GM12878 (cell line): Measurements from ENCODE around the gene PLSCR3. TPM values are rescaled to one million over a fixed set of nuclear protein-coding genes. Genes with fewer than 3 reads are reported as not detected.

ENCODE experiments used
- ATAC-seq: fragments of 200-7000 bp; cut with Tn5 transposase; 3 replicates; pipeline ENCODE4 v1.9.1; 2020; ENCODE audit warnings: mild to moderate bottlenecking, moderate library complexity
- BruUV-seq: library from RNA; stranded (reverse); fragments of 400-500 nt; replicated peaks from 2 replicates; lab custom pipeline; 2021; lab: Mats Ljungman, UMichigan
- CTCF ChIA-PET: fragments of 300-600 bp; sonication (Branson Sonifier 250); formaldehyde crosslinking; extraction: SDS; loops from one replicate; lab custom pipeline; 2021; ENCODE audit warnings: inconsistent platforms; lab: Yijun Ruan, JAX
- POLR2A ChIA-PET: fragments of 350-600 bp; formaldehyde crosslinking; extraction: SDS; loops from one replicate; lab custom pipeline; 2021; ENCODE audit warnings: inconsistent platforms; lab: Charles Lee
- RAD21 ChIA-PET: fragments of 300-600 bp; sonication (Branson Sonifier 250); formaldehyde crosslinking; loops from one replicate; lab custom pipeline; 2023; ENCODE audit warnings: antibody characterized with exemption; ENCODE audit not compliant: unreplicated experiment; lab: Charles Lee
- SMC1A ChIA-PET: fragments of 300-600 bp; sonication (Branson Sonifier 250); formaldehyde crosslinking; loops from one replicate; lab custom pipeline; 2023; ENCODE audit not compliant: unreplicated experiment, uncharacterized antibody; lab: Charles Lee
- DNase-seq: peaks from one replicate; pipeline ENCODE4 v3.0.0-alpha.2; 2011; ENCODE audit warnings: low read depth, low spot score
- FAIRE-seq: peaks from 3 replicates; lab custom pipeline; 2011; peaks lifted over from hg19 to GRCh38; lab: Jason Lieb, UNC
- H2AFZ ChIP-seq: 2 replicates; pipeline ENCODE4 v1.6.0; 2011; ENCODE audit warnings: low read depth, low read length, control low read depth; ENCODE audit not compliant: control insufficient read depth
- H3K27ac ChIP-seq: 2 replicates; pipeline ENCODE4 v1.5.1; 2011; ENCODE audit warnings: control low read depth; ENCODE audit not compliant: control insufficient read depth, insufficient read depth
- H3K27me3 ChIP-seq, 2 experiments: replicated peaks in 1 of 2; 2 replicates each; pipeline versions ENCODE4 v1.6.0 to v1.6.1; 2011; ENCODE audit warnings: low read length in 1 of 2; ENCODE audit not compliant: control insufficient read depth in 2 of 2, insufficient read depth in 2 of 2
- H3K36me3 ChIP-seq, 2 experiments: 2 replicates each; pipeline ENCODE4 v1.5.1; 2011; ENCODE audit warnings: low read length in 1 of 2; ENCODE audit not compliant: control insufficient read depth in 2 of 2, insufficient read depth in 2 of 2
- H3K4me1 ChIP-seq: 2 replicates; pipeline ENCODE4 v1.6.1; 2011; ENCODE audit warnings: mild to moderate bottlenecking, low read length, moderate library complexity, mixed read lengths; ENCODE audit not compliant: control insufficient read depth, insufficient read depth
- H3K4me2 ChIP-seq: 2 replicates; pipeline ENCODE4 v1.6.0; 2011; ENCODE audit warnings: control low read depth; ENCODE audit not compliant: control insufficient read depth, insufficient read depth
- H3K4me3 ChIP-seq: fragments of 200-600 bp; sonication (generic); 2 replicates; pipeline ENCODE4 v1.5.1; 2016
- H3K79me2 ChIP-seq: 2 replicates; pipeline ENCODE4 v1.6.0; 2011; ENCODE audit warnings: low read length; ENCODE audit not compliant: control insufficient read depth, insufficient read depth
- H3K9ac ChIP-seq: 2 replicates; pipeline ENCODE4 v1.8.0; 2011; ENCODE audit warnings: low read length, control low read depth, mixed read lengths; ENCODE audit not compliant: control insufficient read depth, insufficient read depth
- H3K9me3 ChIP-seq: replicated peaks from 3 replicates; pipeline ENCODE4 v1.5.1; 2011; ENCODE audit warnings: mild to moderate bottlenecking, low read length; ENCODE audit not compliant: control insufficient read depth, insufficient read depth
- H4K20me1 ChIP-seq: 2 replicates; pipeline ENCODE4 v1.6.0; 2011; ENCODE audit not compliant: control insufficient read depth, insufficient read depth
- BHLHE40 ChIP-seq, 2 experiments: fragments of 450-650 bp in 1 of 2; IDR thresholded peaks; 2 replicates each; pipeline ENCODE4 v1.6.1; 2011 to 2017; ENCODE audit warnings: low read depth in 2 of 2, borderline replicate concordance in 1 of 2, improper control_type of control experiment in 1 of 2, low read length in 1 of 2, mild to moderate bottlenecking in 1 of 2
- CHD1 ChIP-seq: IDR thresholded peaks from 2 replicates; pipeline ENCODE4 v1.6.1; 2012; ENCODE audit warnings: low read depth, low read length, improper control_type of control experiment
- EED ChIP-seq: sonication (generic); IDR thresholded peaks from 2 replicates; pipeline ENCODE4 v1.6.1; 2016; ENCODE audit warnings: antibody characterized with exemption, low read depth
- HDGF ChIP-seq: fragments of 450-650 bp; IDR thresholded peaks from 2 replicates; pipeline ENCODE4 v1.6.1; 2016; ENCODE audit warnings: antibody characterized with exemption
- PRDM15 ChIP-seq: fragments of 450-650 bp; formaldehyde crosslinking; IDR thresholded peaks from 2 replicates; pipeline ENCODE4 v1.4.0; 2020; ENCODE audit warnings: mild to moderate bottlenecking, moderate library complexity
- SIX5 ChIP-seq: IDR thresholded peaks from 2 replicates; pipeline ENCODE4 v1.6.1; 2011; ENCODE audit warnings: mild to moderate bottlenecking, low read depth, low read length, moderate library complexity; ENCODE audit not compliant: severe bottlenecking
- STAT3 ChIP-seq: IDR thresholded peaks from 2 replicates; pipeline ENCODE4 v1.6.1; 2011; ENCODE audit warnings: low read depth, low read length, improper control_type of control experiment
- SUPT20H ChIP-seq: IDR thresholded peaks from 2 replicates; pipeline ENCODE4 v1.6.1; 2011; ENCODE audit warnings: low read depth, mild to moderate bottlenecking, low read length, moderate library complexity, borderline replicate concordance; ENCODE audit not compliant: control insufficient read depth
- WGBS: methylation state at CpG from one replicate; pipeline ENCODE4 v1.1.6; 2016; ENCODE audit warnings: low lambda C conversion rate; ENCODE audit not compliant: insufficient replicate concordance, insufficient coverage; ENCODE audit errors: missing lambda C conversion rate; 5-methylcytosine and 5-hydroxymethylcytosine counted together
- in situ Hi-C: fragments of 300-500 bp; cut with MboI; formaldehyde crosslinking; loops from 9 replicates; pipeline ENCODE4 v1.14.3; 2018; ENCODE audit warnings: mixed read lengths
- intact Hi-C: fragments of 100-400 bp; cut with micrococcal nuclease; formaldehyde crosslinking; loops from one replicate; pipeline ENCODE4 v1.14.2; 2022; ENCODE audit not compliant: unreplicated experiment
- polyA plus RNA-seq, 11 experiments: library from polyadenylated mRNA; depleted of rRNA in 4 of 11; unstranded in 6 of 11; stranded (reverse) in 5 of 11; fragments of >200 nt; fragmentation: Nextera tagmentation in 4 of 11; fragmentation: Illumina TruSeq in 1 of 11; extraction: Ambion mirVana in 4 of 11; extraction: Trizol in 1 of 11; gene quantifications; 1 replicate in 1 of 11; 2 replicates in 10 of 11; pipeline versions ENCODE4 v1.2.1 to v1.2.3, GENCODE V29; 2011 to 2016; ENCODE audit warnings: inconsistent platforms in 2 of 11, missing spikeins in 2 of 11, low read depth in 1 of 11
- total RNA-seq, 4 experiments: library from RNA; depleted of rRNA in 3 of 4; stranded (reverse); fragments of >200 nt in 3 of 4; fragmentation: Illumina TruSeq in 1 of 4; extraction: Trizol in 1 of 4; gene quantifications; 2 replicates each; pipeline versions ENCODE4 v1.2.1 to v1.2.3, GENCODE V29; 2013 to 2021

The PLSCR3 gene
- total and polyA plus RNA-seq, 10 of the 15 experiments (the other 5 are each of a cell fraction or from before 2014, with no cell fraction given): 9.9 to 51.4 (median 43.4) TPM

GRCh38 chr17:7389924-7390910, 4.1 kb downstream of the PLSCR3 start (continued):
- TF ChIP-seq PRDM15 (CRISPR knock-in tag) (no peak), HDGF (no peak), SIX5 (no peak)
- TF ChIP-seq, all 136 proteins: peak for 0

- 93% methylated on average over 10 of the region's 10 CpGs for WGBS
- intact Hi-C loops (no loop called here), in situ Hi-C loops (no loop called here)
- no peaks in the 10 kb centered on the region for H3K27me3 ChIP-seq
- no peak for DNase-seq
- ChIA-PET SMC1A (no interaction called here), RAD21 (no interaction called here), CTCF (interaction anchor here (0.7 kb wide), 1 partner anchor 684 kb away, joined by 3 read pairs; no protein-coding TSS in a partner anchor), POLR2A (no interaction called here)
- no peaks in the 10 kb centered on the region for H3K36me3 ChIP-seq
- FAIRE-seq: no peak
- no peaks in the 10 kb centered on the region for H3K9me3 ChIP-seq
- peaks cover 3% of the 10 kb centered on the region; the same call in 1 of the 2 replicates for H3K4me1 ChIP-seq
- H3K27ac ChIP-seq: no peak overlapping the region
- no peak for ATAC-seq
- H3K4me2 ChIP-seq: no peak overlapping the region
- no peak overlapping the region for H2AFZ ChIP-seq
- BruUV-seq: no TSS peak
- no peak overlapping the region for H3K4me3 ChIP-seq
- H4K20me1 ChIP-seq: no peaks in the 10 kb centered on the region
- H3K79me2 ChIP-seq: peaks cover 2% of the 10 kb centered on the region
- no peak overlapping the region for H3K9ac ChIP-seq
- TF ChIP-seq STAT3 (no peak), PRDM15 (CRISPR knock-in tag) (no peak), EED (no peak), BHLHE40 (IDR thresholded peaks at IDR 0.05; ENCODE audit: borderline replicate concordance in 1 of 2, low read depth in 2 of 2, low read length in 1 of 2) (no peak), CHD1 (no peak), SUPT20H (no peak)
These were observed 5.5 kb downstream of the PLSCR3 start for GRCh38 chr17:7388856-7389255.
